Hindlimb muscle (tissue), 1 donor: ENCODE data around the gene ARFGAP3. TPM values are rescaled to one million over a fixed set of nuclear protein-coding genes. Genes with fewer than 3 reads are reported as not detected.

Source experiments
- DNase-seq: peaks from one replicate; pipeline ENCODE4 v3.0.0-alpha.2; 2013
- polyA plus RNA-seq: library from polyadenylated mRNA; unstranded; fragments of 120-200 nt; gene quantifications from one replicate; pipeline ENCODE4 v1.2.1, GENCODE V29; 2013; ENCODE audit not compliant: insufficient read length

ARFGAP3 gene
- polyA plus RNA-seq, 1 donor: 34.3 TPM

GRCh38 chr22:42820045-42820763 lies 36.9 kb downstream of the ARFGAP3 start:
- no peak for DNase-seq

GRCh38 chr22:42819412-42820044 lies 37.5 kb downstream of the ARFGAP3 start:
- no peak for DNase-seq

GRCh38 chr22:42817556-42817955 lies 39.5 kb downstream of the ARFGAP3 start:
- no peak for DNase-seq

- DNase-seq: no peak
These were observed 40.7 kb downstream of the ARFGAP3 start for GRCh38 chr22:42816336-42816735.

- no peak for DNase-seq
These were observed 42.5 kb downstream of the ARFGAP3 start for GRCh38 chr22:42814616-42815015.

GRCh38 chr22:42814215-42814614 lies 42.9 kb downstream of the ARFGAP3 start:
- DNase-seq: no peak

- DNase-seq: no peak
These were observed 43.6 kb downstream of the ARFGAP3 start for GRCh38 chr22:42813501-42813900.

GRCh38 chr22:42811459-42811858 lies 45.6 kb downstream of the ARFGAP3 start:
- DNase-seq: no peak

GRCh38 chr22:42808521-42808920 lies 48.6 kb downstream of the ARFGAP3 start:
- no peak for DNase-seq

GRCh38 chr22:42807185-42807584 lies 49.9 kb downstream of the ARFGAP3 start:
- DNase-seq: no peak

- DNase-seq: no peak
These were observed 50.9 kb downstream of the ARFGAP3 start for GRCh38 chr22:42805998-42806830.

GRCh38 chr22:42805016-42805997 lies 51.8 kb downstream of the ARFGAP3 start:
- no peak for DNase-seq

- DNase-seq: no peak
These were observed 53.7 kb downstream of the ARFGAP3 start for GRCh38 chr22:42803389-42803788.

- no peak for DNase-seq
These were observed 55.6 kb downstream of the ARFGAP3 start for GRCh38 chr22:42801252-42802080.

- no peak for DNase-seq
These were observed 56.4 kb downstream of the ARFGAP3 start for GRCh38 chr22:42800451-42801251.

- no peak for DNase-seq
These were observed 57.3 kb downstream of the ARFGAP3 start for GRCh38 chr22:42799461-42800405.

GRCh38 chr22:42799061-42799460 lies 58.0 kb downstream of the ARFGAP3 start:
- DNase-seq: no peak

GRCh38 chr22:42797011-42797410 lies 60.1 kb downstream of the ARFGAP3 start:
- no peak for DNase-seq

- no peak for DNase-seq
These were observed 61.0 kb downstream of the ARFGAP3 start for GRCh38 chr22:42796081-42796480.
